T-helper 2 cell treated with Interferon-gamma antibody and Interleukin-4, amounts not matched to agents 5 μg/mL and 100 μg/mL, for 36 hours (primary cell): ENCODE results near the gene WBP1.
"Not testable (repeated sequence)": the region's sequence is repeated elsewhere in the genome, so short reads cannot be mapped to it uniquely, and the experiment has no call there.

Source experiments
- DNase-seq: peaks from one replicate; pipeline ENCODE4 v3.0.0; 2021; ENCODE audit warnings: low spot score
- H3K27ac Mint-ChIP-seq: one replicate; pipeline ENCODE4 v1.8.0; 2021; ENCODE audit warnings: mild to moderate bottlenecking, mixed read lengths
- H3K27me3 Mint-ChIP-seq: one replicate; pipeline ENCODE4 v1.8.0; 2021; ENCODE audit warnings: low read depth, mixed read lengths
- H3K36me3 Mint-ChIP-seq: one replicate; pipeline ENCODE4 v1.8.0; 2021; ENCODE audit warnings: low read depth, mixed read lengths
- H3K4me1 Mint-ChIP-seq: one replicate; pipeline ENCODE4 v1.8.0; 2021; ENCODE audit warnings: low read depth, mixed read lengths
- H3K4me3 Mint-ChIP-seq: one replicate; pipeline ENCODE4 v1.8.0; 2022; ENCODE audit warnings: mild to moderate bottlenecking, moderate library complexity, mixed read lengths
- H3K9me3 Mint-ChIP-seq: one replicate; pipeline ENCODE4 v1.8.0; 2021; ENCODE audit warnings: mixed read lengths

Gene WBP1

GRCh38 chr2:74450570-74451190 lies 7.6 kb upstream of the WBP1 start:
- Mint-ChIP-seq H3K27ac (no peak overlapping the region), H3K27me3 (peaks cover 8% of the 10 kb centered on the region), H3K9me3 (no peaks in the 10 kb centered on the region), H3K4me1 (peaks cover 30% of the 10 kb centered on the region), H3K36me3 (peaks cover 7% of the 10 kb centered on the region), H3K4me3 (no peak overlapping the region)
- no peak for DNase-seq

- Mint-ChIP-seq H3K4me3 (peak within 1 kb of the TSS; percentile 93), H3K9me3 (no peaks in the 10 kb centered on the region), H3K4me1 (peaks cover 52% of the 10 kb centered on the region), H3K27ac (peak within 1 kb of the TSS; percentile 92), H3K27me3 (no peaks in the 10 kb centered on the region), H3K36me3 (peaks cover 14% of the 10 kb centered on the region)
- DNase-seq, result peak; percentile 98
These were observed 3.4 kb upstream of the WBP1 start, which contains the start of gene INO80B for GRCh38 chr2:74454654-74455511. Gene INO80B (plus strand): TSS chr2:74455087. CDS start chr2:74455117, 30 bp downstream.

GRCh38 chr2:74457129-74457548 lies 1.1 kb upstream of the WBP1 start:
- Mint-ChIP-seq H3K9me3 (no peaks in the 10 kb centered on the region), H3K36me3 (peaks cover 18% of the 10 kb centered on the region), H3K27me3 (no peaks in the 10 kb centered on the region), H3K4me1 (peaks cover 50% of the 10 kb centered on the region), H3K4me3 (peak overlapping the region; percentile 93), H3K27ac (peak overlapping the region; percentile 86)
- no peak for DNase-seq

- Mint-ChIP-seq H3K4me1 (peaks cover 45% of the 10 kb centered on the region), H3K9me3 (no peaks in the 10 kb centered on the region), H3K4me3 (peak overlapping the region; percentile 93), H3K27ac (peak overlapping the region; percentile 98), H3K36me3 (peaks cover 21% of the 10 kb centered on the region), H3K27me3 (no peaks in the 10 kb centered on the region)
- DNase-seq, result peak; percentile 84
These were observed 598 bp upstream of the WBP1 start for GRCh38 chr2:74457549-74458131.

- peaks cover 28% of the 10 kb centered on the region for H3K36me3 Mint-ChIP-seq
- H3K27me3 Mint-ChIP-seq, result no peaks in the 10 kb centered on the region
- peak overlapping the region; percentile 98 for H3K27ac Mint-ChIP-seq
- no peaks in the 10 kb centered on the region for H3K9me3 Mint-ChIP-seq
- DNase-seq, result no peak
- peaks cover 43% of the 10 kb centered on the region for H3K4me1 Mint-ChIP-seq
- H3K4me3 Mint-ChIP-seq, result peak overlapping the region; percentile 93
These were observed 713 bp downstream of the WBP1 start for GRCh38 chr2:74458938-74459363.

GRCh38 chr2:74459503-74460118 lies 1.4 kb downstream of the WBP1 start:
- Mint-ChIP-seq H3K36me3 (peaks cover 28% of the 10 kb centered on the region), H3K4me3 (peak overlapping the region; percentile 93), H3K4me1 (peaks cover 38% of the 10 kb centered on the region), H3K27ac (peak overlapping the region; percentile 76)
- H3K27me3 Mint-ChIP-seq, H3K9me3 Mint-ChIP-seq, DNase-seq: not testable (repeated sequence)

GRCh38 chr2:74460187-74460586 lies 1.9 kb downstream of the WBP1 start:
- H3K27ac Mint-ChIP-seq, result peak overlapping the region; percentile 76
- H3K36me3 Mint-ChIP-seq, result peaks cover 24% of the 10 kb centered on the region
- H3K4me3 Mint-ChIP-seq, result peak overlapping the region; percentile 93
- not testable (repeated sequence) for H3K9me3 Mint-ChIP-seq, DNase-seq, H3K27me3 Mint-ChIP-seq
- peaks cover 34% of the 10 kb centered on the region for H3K4me1 Mint-ChIP-seq

GRCh38 chr2:74461187-74462053 lies 3.2 kb downstream of the WBP1 start:
- no peak for DNase-seq
- H3K4me3 Mint-ChIP-seq, result no peak overlapping the region
- peaks cover 21% of the 10 kb centered on the region for H3K36me3 Mint-ChIP-seq
- H3K9me3 Mint-ChIP-seq, result no peaks in the 10 kb centered on the region
- H3K27ac Mint-ChIP-seq, result peak overlapping the region; percentile 45
- H3K4me1 Mint-ChIP-seq, result peaks cover 27% of the 10 kb centered on the region
- H3K27me3 Mint-ChIP-seq, result no peaks in the 10 kb centered on the region

GRCh38 chr2:74462054-74462785 lies 4.0 kb downstream of the WBP1 start:
- DNase-seq, result no peak
- Mint-ChIP-seq H3K4me3 (no peak overlapping the region), H3K27ac (no peak overlapping the region), H3K36me3 (peaks cover 17% of the 10 kb centered on the region), H3K4me1 (peaks cover 21% of the 10 kb centered on the region), H3K27me3 (no peaks in the 10 kb centered on the region), H3K9me3 (no peaks in the 10 kb centered on the region)

GRCh38 chr2:74462786-74463105 lies 4.5 kb downstream of the WBP1 start:
- no peak for DNase-seq
- peaks cover 20% of the 10 kb centered on the region for H3K4me1 Mint-ChIP-seq
- peak overlapping the region; percentile 58 for H3K4me3 Mint-ChIP-seq
- H3K27ac Mint-ChIP-seq, result peak overlapping the region; percentile 8
- peaks cover 16% of the 10 kb centered on the region for H3K36me3 Mint-ChIP-seq
- H3K27me3 Mint-ChIP-seq, result no peaks in the 10 kb centered on the region
- H3K9me3 Mint-ChIP-seq, result no peaks in the 10 kb centered on the region

- Mint-ChIP-seq H3K27ac (peak overlapping the region; percentile 81), H3K36me3 (peaks cover 14% of the 10 kb centered on the region), H3K27me3 (no peaks in the 10 kb centered on the region), H3K4me3 (peak overlapping the region; percentile 89), H3K4me1 (peaks cover 15% of the 10 kb centered on the region), H3K9me3 (no peaks in the 10 kb centered on the region)
- no peak for DNase-seq
These were observed 6.2 kb downstream of the WBP1 start for GRCh38 chr2:74464406-74464805.

- not testable (repeated sequence) for DNase-seq, H3K9me3 Mint-ChIP-seq, H3K27me3 Mint-ChIP-seq
- H3K4me3 Mint-ChIP-seq, result peak overlapping the region; percentile 74
- peak overlapping the region; percentile 77 for H3K27ac Mint-ChIP-seq
- H3K36me3 Mint-ChIP-seq, result peaks cover 32% of the 10 kb centered on the region
- peaks cover 18% of the 10 kb centered on the region for H3K4me1 Mint-ChIP-seq
These were observed 12.5 kb downstream of the WBP1 start for GRCh38 chr2:74470742-74471141.
